ENCODE data around the gene SPC24. TPM values are rescaled to one million over a fixed set of nuclear protein-coding genes. Genes with fewer than 3 reads are reported as not detected.

Gene SPC24
- total and polyA plus RNA-seq, 2 of the 4 experiments (the other 2 are of a cell fraction): 12.2 to 97.5 TPM

DNA sequence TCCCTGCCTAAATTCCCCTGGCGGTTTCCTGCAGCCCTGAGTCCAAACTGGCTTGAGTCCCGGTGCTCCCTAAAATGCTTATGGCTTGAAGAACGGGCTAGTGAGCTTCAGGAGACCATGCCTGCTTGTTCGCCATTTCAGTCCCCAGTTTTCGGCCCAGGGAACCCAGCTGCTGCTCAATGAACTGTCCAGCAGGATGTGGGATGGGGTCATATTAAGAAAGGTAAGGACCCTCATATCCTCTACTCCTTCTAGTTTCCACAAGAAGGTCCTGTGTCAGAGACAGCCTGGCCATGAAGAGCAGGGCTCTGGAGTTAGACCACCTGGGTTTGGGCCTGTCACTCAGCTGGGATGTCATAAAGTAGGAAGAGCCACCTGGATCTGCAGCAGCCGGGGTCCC is 17.0 kb upstream of the SPC24 start:
- no peak overlapping the region for H3K4me3 ChIP-seq (ENCODE audit: insufficient read depth, low read depth, low read length)
- POLR2A ChIA-PET (ENCODE audit: unreplicated experiment): no interaction called here
- no peak overlapping the region for H4K8ac ChIP-seq (ENCODE audit: low read depth in 2 of 2, low read length in 2 of 2)
- H3K4me1 ChIP-seq (ENCODE audit: control insufficient read depth, insufficient read depth, low read length): peaks cover 4% of the 10 kb centered on the region; the same call in 1 of the 2 replicates
- H3K27ac ChIP-seq (ENCODE audit: insufficient read depth, low read length): no peak overlapping the region
- ATAC-seq (ENCODE audit: low read depth) (no peak), DNase-seq (no peak)
- no peaks in the 10 kb centered on the region; the same call in none of the 2 replicates for H4K20me1 ChIP-seq (ENCODE audit: insufficient read depth, low read length)
- no peak for TF ChIP-seq MAZ (IDR thresholded peaks at IDR 0.05; ENCODE audit: borderline replicate concordance, low read depth, low read length)
- no peak for TF ChIP-seq SMC3 (IDR thresholded peaks at IDR 0.05; ENCODE audit: low read depth, low read length)
- no peak for TF ChIP-seq BHLHE40 (IDR thresholded peaks at IDR 0.05; ENCODE audit: low read depth, low read length)
- TF ChIP-seq CHD1 (IDR thresholded peaks at IDR 0.05; ENCODE audit: low read depth, low read length): no peak
- no peak for TF ChIP-seq POLR2A (IDR thresholded peaks at IDR 0.05; ENCODE audit: low read depth, low read length)
- TF ChIP-seq RAD21 (IDR thresholded peaks at IDR 0.05; ENCODE audit: low read length): no peak
- TF ChIP-seq, protein P1, sequence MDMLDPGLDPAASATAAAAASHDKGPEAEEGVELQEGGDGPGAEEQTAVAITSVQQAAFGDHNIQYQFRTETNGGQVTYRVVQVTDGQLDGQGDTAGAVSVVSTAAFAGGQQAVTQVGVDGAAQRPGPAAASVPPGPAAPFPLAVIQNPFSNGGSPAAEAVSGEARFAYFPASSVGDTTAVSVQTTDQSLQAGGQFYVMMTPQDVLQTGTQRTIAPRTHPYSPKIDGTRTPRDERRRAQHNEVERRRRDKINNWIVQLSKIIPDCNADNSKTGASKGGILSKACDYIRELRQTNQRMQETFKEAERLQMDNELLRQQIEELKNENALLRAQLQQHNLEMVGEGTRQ (IDR thresholded peaks at IDR 0.05; ENCODE audit: low read depth, low read length): no peak
- TF ChIP-seq RCOR1 (IDR thresholded peaks at IDR 0.05; ENCODE audit: insufficient replicate concordance, low read length): no peak
- TF ChIP-seq, protein P2, sequence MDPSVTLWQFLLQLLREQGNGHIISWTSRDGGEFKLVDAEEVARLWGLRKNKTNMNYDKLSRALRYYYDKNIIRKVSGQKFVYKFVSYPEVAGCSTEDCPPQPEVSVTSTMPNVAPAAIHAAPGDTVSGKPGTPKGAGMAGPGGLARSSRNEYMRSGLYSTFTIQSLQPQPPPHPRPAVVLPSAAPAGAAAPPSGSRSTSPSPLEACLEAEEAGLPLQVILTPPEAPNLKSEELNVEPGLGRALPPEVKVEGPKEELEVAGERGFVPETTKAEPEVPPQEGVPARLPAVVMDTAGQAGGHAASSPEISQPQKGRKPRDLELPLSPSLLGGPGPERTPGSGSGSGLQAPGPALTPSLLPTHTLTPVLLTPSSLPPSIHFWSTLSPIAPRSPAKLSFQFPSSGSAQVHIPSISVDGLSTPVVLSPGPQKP (IDR thresholded peaks at IDR 0.05; ENCODE audit: borderline replicate concordance, low read depth, low read length): no peak
- no peak for TF ChIP-seq RFX5 (IDR thresholded peaks at IDR 0.05; ENCODE audit: low read depth, low read length)
- no peak for TF ChIP-seq CEBPB (IDR thresholded peaks at IDR 0.05; ENCODE audit: low read depth, low read length)
- TF ChIP-seq MAFK (IDR thresholded peaks at IDR 0.05; ENCODE audit: low read depth, low read length): no peak
- no peak for TF ChIP-seq NFE2L2 (IDR thresholded peaks at IDR 0.05; ENCODE audit: low read depth, low read length)
- TF ChIP-seq, protein P3, sequence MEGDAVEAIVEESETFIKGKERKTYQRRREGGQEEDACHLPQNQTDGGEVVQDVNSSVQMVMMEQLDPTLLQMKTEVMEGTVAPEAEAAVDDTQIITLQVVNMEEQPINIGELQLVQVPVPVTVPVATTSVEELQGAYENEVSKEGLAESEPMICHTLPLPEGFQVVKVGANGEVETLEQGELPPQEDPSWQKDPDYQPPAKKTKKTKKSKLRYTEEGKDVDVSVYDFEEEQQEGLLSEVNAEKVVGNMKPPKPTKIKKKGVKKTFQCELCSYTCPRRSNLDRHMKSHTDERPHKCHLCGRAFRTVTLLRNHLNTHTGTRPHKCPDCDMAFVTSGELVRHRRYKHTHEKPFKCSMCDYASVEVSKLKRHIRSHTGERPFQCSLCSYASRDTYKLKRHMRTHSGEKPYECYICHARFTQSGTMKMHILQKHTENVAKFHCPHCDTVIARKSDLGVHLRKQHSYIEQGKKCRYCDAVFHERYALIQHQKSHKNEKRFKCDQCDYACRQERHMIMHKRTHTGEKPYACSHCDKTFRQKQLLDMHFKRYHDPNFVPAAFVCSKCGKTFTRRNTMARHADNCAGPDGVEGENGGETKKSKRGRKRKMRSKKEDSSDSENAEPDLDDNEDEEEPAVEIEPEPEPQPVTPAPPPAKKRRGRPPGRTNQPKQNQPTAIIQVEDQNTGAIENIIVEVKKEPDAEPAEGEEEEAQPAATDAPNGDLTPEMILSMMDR (conservative IDR thresholded peaks at IDR 0.05; ENCODE audit: low read depth, low read length): no peak
- TF ChIP-seq FOS (IDR thresholded peaks at IDR 0.05; ENCODE audit: low read depth, low read length): no peak
- TF ChIP-seq MXI1 (IDR thresholded peaks at IDR 0.05; ENCODE audit: borderline replicate concordance, low read depth, low read length): no peak
- peaks cover 22 to 62% of the 10 kb centered on the region in 2 experiments for H3K79me1 ChIP-seq (ENCODE audit: low read depth in 1 of 2, low read length in 2 of 2)
- intact Hi-C loops (cut with micrococcal nuclease): no loop called here
- in situ Hi-C loops (cut with MboI; ENCODE audit: low sequenced_read_pairs): no loop called here
- H2BK5ac ChIP-seq (ENCODE audit: low read depth, low read length, poor library complexity, severe bottlenecking): no peak overlapping the region
- dilution Hi-C loops (cut with HindIII; ENCODE audit: low sequenced_read_pairs, unreplicated experiment): no loop called here
- no peak overlapping the region for H2AFZ ChIP-seq (replicated peaks; ENCODE audit: low read length, poor library complexity)
- H3K56ac ChIP-seq (ENCODE audit: extremely low read depth, insufficient read depth, low read length): no peak overlapping the region
- H3K23ac ChIP-seq (ENCODE audit: low read depth, low read length): no peak overlapping the region
- H4K91ac ChIP-seq (ENCODE audit: insufficient read depth, low read depth, low read length): no peak overlapping the region
- 92% methylated on average over 2 of the region's 6 CpGs; no CpG with 5 or more reads in 1 of the 2 experiments for WGBS, 2 experiments (ENCODE audit: extremely low coverage in 2 of 2, insufficient read length in 1 of 2)
- H3K4me2 ChIP-seq (ENCODE audit: low read depth, low read length): no peak overlapping the region
- no peak overlapping the region for H2BK20ac ChIP-seq (ENCODE audit: low read depth, low read length)
- no peak overlapping the region for H4K5ac ChIP-seq (ENCODE audit: low read depth, low read length)
- peaks cover 82% of the 10 kb centered on the region for H3K36me3 ChIP-seq (ENCODE audit: control insufficient read depth, insufficient read depth, low read length)
- no peak overlapping the region for H2AK5ac ChIP-seq (ENCODE audit: low read depth, low read length)
- H3K14ac ChIP-seq (replicated peaks; ENCODE audit: low read depth, low read length): no peak overlapping the region
- H3K9ac ChIP-seq (ENCODE audit: low read depth, low read length): no peak overlapping the region
- H3K18ac ChIP-seq (ENCODE audit: low read depth, low read length): no peak overlapping the region
- peaks cover 8% of the 10 kb centered on the region; the same call in 1 of the 2 replicates for H3K9me1 ChIP-seq (ENCODE audit: insufficient read depth, low read length)
- no peak overlapping the region for H2BK15ac ChIP-seq (ENCODE audit: low read depth, low read length)
- H2AK9ac ChIP-seq (replicated peaks; ENCODE audit: low read depth, low read length, poor library complexity): peak overlapping the region; percentile 71
- BruUV-seq (replicated peaks): no TSS peak
- H3K4ac ChIP-seq (ENCODE audit: low read depth, low read length): no peak overlapping the region
- no peak overlapping the region for H2BK120ac ChIP-seq (ENCODE audit: low read depth, low read length)
- H3K27me3 ChIP-seq (ENCODE audit: control insufficient read depth, insufficient read depth, low read length): no peaks in the 10 kb centered on the region
- H3K9me3 ChIP-seq (ENCODE audit: control insufficient read depth, insufficient read depth, low read length): no peaks in the 10 kb centered on the region
- CTCF ChIA-PET: no interaction called here
